DND-41 (cell line): ENCODE results near the gene ADPRHL1.

Source experiments
- ATAC-seq: fragments of 200-7000 bp; cut with Tn5 transposase; 3 replicates; pipeline ENCODE4 v1.9.1; 2021; ENCODE audit warnings: low read depth; ENCODE audit not compliant: insufficient read depth
- DNase-seq: peaks from one replicate; pipeline ENCODE4 v3.0.0-alpha.2; 2020
- H2AFZ ChIP-seq: 2 replicates; pipeline ENCODE4 v1.6.0; 2012; ENCODE audit warnings: low read depth, low read length
- H3K27ac ChIP-seq: 2 replicates; pipeline ENCODE4 v1.5.1; 2012; ENCODE audit warnings: low read length, inconsistent platforms
- H3K27me3 ChIP-seq: fragments of 200-600 bp; sonication (generic); 2 replicates; pipeline ENCODE4 v1.6.0; 2012; ENCODE audit warnings: low read length, mild to moderate bottlenecking, inconsistent platforms; ENCODE audit not compliant: insufficient read depth, poor library complexity
- H3K36me3 ChIP-seq: 2 replicates; pipeline ENCODE4 v1.5.1; 2012; ENCODE audit warnings: low read length, inconsistent platforms; ENCODE audit not compliant: insufficient read depth
- H3K4me1 ChIP-seq: 2 replicates; pipeline ENCODE4 v1.5.1; 2012; ENCODE audit warnings: mild to moderate bottlenecking, low read length; ENCODE audit not compliant: insufficient read depth
- H3K4me2 ChIP-seq: 2 replicates; pipeline ENCODE4 v1.6.0; 2012; ENCODE audit warnings: mild to moderate bottlenecking, moderate library complexity, low read length, inconsistent platforms; ENCODE audit not compliant: insufficient read depth
- H3K4me3 ChIP-seq, 2 experiments: fragments of 200-600 bp in 1 of 2; shearing (Covaris generic) in 1 of 2; 2 replicates each; pipeline ENCODE4 v1.5.1; 2012 to 2016; ENCODE audit warnings: inconsistent platforms in 2 of 2, low read length in 2 of 2, mild to moderate bottlenecking in 2 of 2, low read depth in 1 of 2, moderate library complexity in 1 of 2
- H3K79me2 ChIP-seq: 2 replicates; pipeline ENCODE4 v1.6.0; 2012; ENCODE audit warnings: low read length, inconsistent platforms; ENCODE audit not compliant: insufficient read depth
- H3K9ac ChIP-seq: 2 replicates; pipeline ENCODE4 v1.6.0; 2012; ENCODE audit warnings: low read depth, mild to moderate bottlenecking, inconsistent platforms, low read length, moderate library complexity
- H3K9me3 ChIP-seq: 2 replicates; pipeline ENCODE4 v1.5.1; 2012; ENCODE audit warnings: low read length, moderate library complexity, mild to moderate bottlenecking, inconsistent platforms; ENCODE audit not compliant: insufficient read depth, severe bottlenecking
- H4K20me1 ChIP-seq: 2 replicates; pipeline ENCODE4 v1.6.0; 2012; ENCODE audit warnings: low read length; ENCODE audit not compliant: insufficient read depth
- CTCF ChIP-seq: IDR thresholded peaks from 2 replicates; pipeline ENCODE4 v1.5.1; 2012; ENCODE audit warnings: borderline replicate concordance, low read length, moderate library complexity, mild to moderate bottlenecking; ENCODE audit not compliant: poor library complexity, severe bottlenecking; ENCODE audit errors: extremely low read depth
- EZH2 ChIP-seq: IDR thresholded peaks from 3 replicates; pipeline ENCODE4 v1.6.1; 2012; ENCODE audit warnings: borderline replicate concordance, low read depth, mild to moderate bottlenecking, moderate library complexity, low read length, inconsistent platforms; ENCODE audit not compliant: severe bottlenecking

The ADPRHL1 gene

DNA sequence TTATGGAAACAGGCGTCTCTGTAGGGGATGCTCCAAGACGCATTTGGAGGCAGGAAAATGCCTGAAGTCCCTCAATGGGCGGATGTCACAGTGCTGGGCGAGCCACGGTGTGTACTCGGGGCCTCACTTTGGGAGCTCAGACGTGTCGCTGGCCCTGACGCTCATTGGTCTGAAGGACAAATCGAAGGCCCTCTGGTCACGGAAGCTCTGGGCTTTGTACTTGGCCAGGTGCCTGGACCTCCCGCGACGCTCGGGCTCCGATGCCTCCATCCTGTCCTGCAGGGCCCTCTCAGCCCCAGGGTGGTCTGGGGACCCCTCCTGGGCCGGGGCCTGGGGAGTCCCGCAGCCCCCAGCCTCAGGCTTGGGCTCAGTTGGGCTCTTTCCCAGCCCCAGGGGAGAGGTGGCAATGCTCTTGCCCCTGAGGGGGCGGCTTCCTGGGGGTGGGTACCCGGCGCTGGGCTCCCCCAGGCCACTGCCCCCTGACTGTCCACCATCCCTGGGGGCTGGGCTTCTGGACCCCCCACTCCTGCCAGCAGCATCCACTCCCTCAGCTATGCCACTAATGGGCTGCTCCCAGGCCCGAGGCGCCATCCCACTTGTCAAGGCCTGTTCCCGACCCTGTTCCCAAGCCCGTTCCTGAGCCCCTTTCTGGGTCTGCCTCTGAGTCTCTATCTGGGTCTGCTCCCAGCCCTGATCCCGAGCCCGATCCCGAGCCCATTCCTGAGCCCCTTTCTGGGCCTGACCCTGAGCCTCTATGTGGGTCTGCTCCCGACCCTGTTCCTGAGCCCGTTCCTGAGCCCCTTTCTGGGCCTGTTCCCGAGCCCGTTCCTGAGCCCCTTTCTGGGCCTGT is 49.8 kb downstream of the ADPRHL1 start:
- no peak overlapping the region for H3K9ac ChIP-seq
- no peak overlapping the region for H3K4me3 ChIP-seq
- H4K20me1 ChIP-seq = no peaks in the 10 kb centered on the region
- no peaks in the 10 kb centered on the region for H3K79me2 ChIP-seq
- no peak for ATAC-seq
- no peaks in the 10 kb centered on the region for H3K27me3 ChIP-seq
- no peaks in the 10 kb centered on the region for H3K9me3 ChIP-seq
- no peak for TF ChIP-seq EZH2
- no peak for TF ChIP-seq CTCF
- H3K4me2 ChIP-seq = no peak overlapping the region
- no peak overlapping the region for H3K27ac ChIP-seq
- no peak for DNase-seq
- no peaks in the 10 kb centered on the region for H3K4me1 ChIP-seq
- no peaks in the 10 kb centered on the region for H3K36me3 ChIP-seq
- no peak overlapping the region for H2AFZ ChIP-seq

GRCh38 chr13:113402471-113403254 is 50.6 kb downstream of the ADPRHL1 start:
- ATAC-seq = no peak
- no peak overlapping the region for H3K4me2 ChIP-seq

DNA sequence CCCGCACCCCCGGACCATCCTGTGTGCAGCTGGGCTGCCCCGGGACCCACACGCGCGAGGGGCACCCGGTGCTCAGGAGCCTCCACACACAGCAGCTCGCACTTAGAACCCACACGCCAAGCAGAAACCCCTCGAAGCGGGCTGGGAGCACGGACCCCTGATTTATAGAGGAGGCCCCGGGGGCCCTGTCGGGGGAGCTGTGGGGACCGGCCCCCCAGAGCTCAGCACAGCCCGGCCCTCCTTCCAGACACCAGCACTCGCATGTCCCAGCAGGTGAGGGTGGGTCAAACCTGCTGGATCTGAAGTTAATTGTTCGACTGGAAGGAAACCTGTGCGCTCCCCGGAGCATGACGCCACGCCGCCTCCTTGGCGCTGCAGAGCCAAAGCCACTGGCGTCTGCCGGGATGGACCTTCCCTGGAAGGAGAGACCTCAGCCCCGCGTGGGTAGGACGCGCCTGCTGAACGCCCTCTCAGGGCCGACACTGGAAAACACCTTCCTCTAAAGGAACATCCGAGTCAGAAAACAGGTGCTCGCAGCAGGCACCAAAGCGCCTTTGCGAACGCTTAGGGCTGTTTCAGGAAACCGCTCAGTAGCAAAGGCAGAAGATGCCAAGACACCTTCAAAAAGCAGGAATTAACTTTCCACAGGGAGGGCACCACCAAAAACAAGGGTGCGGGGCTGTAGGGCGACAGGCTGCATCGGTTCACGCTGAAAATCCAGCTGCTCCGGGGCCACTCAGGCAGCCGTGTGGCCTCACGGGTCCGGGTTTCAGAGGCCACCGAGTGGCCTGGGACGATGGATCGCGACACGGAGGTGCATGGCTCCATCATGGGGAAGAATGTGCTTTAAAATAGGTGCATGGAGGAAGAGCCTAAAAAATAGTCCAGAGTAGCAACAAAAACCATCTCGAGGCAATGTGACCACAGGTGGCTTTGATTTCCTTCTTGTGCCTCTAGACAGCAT is 51.6 kb downstream of the ADPRHL1 start:
- Histone ChIP-seq H2AFZ (no peak overlapping the region), H3K4me2 (no peak overlapping the region), H3K36me3 (no peaks in the 10 kb centered on the region), H3K4me3 (no peak overlapping the region), H3K9me3 (no peaks in the 10 kb centered on the region), H3K9ac (no peak overlapping the region), H4K20me1 (no peaks in the 10 kb centered on the region), H3K79me2 (no peaks in the 10 kb centered on the region), H3K27ac (no peak overlapping the region), H3K27me3 (peaks cover 4% of the 10 kb centered on the region), H3K4me1 (no peaks in the 10 kb centered on the region)
- TF ChIP-seq CTCF (no peak), EZH2 (no peak)
- ATAC-seq = no peak
- DNase-seq = no peak

More at GRCh38 chr13:113402471-113403254, 50.6 kb downstream of the ADPRHL1 start:
- no peaks in the 10 kb centered on the region for H4K20me1 ChIP-seq
- no peaks in the 10 kb centered on the region for H3K4me1 ChIP-seq
- H2AFZ ChIP-seq = no peak overlapping the region
- no peak for TF ChIP-seq EZH2
- TF ChIP-seq CTCF = no peak
- DNase-seq = no peak
- H3K9me3 ChIP-seq = no peaks in the 10 kb centered on the region
- no peak overlapping the region for H3K9ac ChIP-seq
- H3K27ac ChIP-seq = no peak overlapping the region
- H3K79me2 ChIP-seq = no peaks in the 10 kb centered on the region
- H3K4me3 ChIP-seq = no peak overlapping the region
- H3K36me3 ChIP-seq = no peaks in the 10 kb centered on the region
- H3K27me3 ChIP-seq = peaks cover 4% of the 10 kb centered on the region
